ENCODE data around the gene PRM2.
A peak's percentile ranks its signal among the peaks of the same experiment; 100 is the strongest.

The PRM2 gene

DNA sequence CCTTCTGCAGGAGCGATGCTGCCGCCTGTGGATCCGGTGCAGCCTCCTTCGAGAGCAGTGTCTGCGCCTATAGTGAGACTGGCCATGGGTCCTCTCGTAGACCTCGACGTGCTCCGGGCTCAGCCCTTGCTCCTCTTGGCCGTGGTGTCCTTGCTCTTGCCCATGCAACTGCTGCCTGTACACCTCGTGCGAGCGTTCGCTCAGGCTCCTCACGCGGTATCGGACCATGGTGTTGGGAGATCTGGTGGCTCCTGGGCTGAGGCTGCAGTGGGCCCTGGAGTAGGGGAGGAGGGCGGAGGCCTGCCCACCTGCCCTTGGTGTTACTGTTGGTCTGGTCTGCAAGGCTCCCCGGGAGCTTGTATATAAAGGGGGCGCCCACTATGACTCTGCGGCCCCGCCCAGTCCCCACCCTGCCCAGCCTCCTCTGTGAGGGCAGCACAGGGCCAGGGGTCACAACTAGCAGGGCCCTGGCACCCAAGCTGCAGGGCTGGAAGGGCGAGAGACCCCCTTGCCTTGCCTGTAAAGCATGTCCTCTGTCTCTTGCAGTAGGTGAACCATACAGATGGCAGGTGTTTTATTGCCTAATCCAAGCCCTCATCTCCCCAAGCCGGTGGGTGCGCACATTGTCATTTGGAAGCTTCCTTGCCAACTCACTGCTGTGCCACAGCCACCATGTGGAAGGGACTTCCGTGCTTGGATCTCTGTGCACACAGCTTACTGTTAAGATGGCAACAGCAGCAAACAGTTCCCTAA lies at the start of gene PRM2:
Gene PRM2, minus strand, starts transcription at position 338 of the 753 bp plus-strand sequence. Its CDS starts 110 bp downstream, at position 228.
- DNase-seq, result no peak

DNA sequence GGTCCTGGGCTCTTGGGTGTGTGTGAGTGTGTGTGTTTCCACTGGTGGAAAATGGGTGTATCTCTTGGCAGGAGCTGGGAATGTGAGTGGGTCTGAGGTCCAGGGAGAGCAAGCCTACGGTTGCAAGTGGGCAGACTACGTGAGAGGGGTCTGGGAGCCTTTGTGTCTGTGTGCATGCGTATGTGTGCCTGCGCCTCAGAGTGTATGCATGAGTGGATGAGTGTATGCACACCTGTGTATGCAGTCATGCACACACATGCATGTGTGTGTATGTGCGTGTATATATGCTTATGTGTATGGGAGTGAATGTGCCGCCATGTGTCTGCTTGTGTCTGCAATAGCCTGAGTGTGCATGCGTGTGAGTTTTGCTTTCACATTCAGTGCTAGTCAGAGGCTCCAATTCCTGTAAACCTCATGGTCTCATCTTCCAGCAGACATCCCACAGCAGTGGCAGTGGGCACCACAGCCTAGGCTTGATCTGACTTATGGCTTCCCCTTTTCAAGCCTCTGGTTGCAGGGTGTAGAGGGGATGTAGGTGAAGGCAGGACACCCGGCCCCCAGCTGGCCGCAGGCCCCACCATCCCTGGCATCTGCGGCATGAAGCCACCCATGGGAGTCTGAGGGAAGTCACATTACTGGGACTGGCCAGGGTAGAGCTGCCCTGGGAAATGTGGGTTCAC lies 49.3 kb upstream of the PRM2 start:
- DNase-seq, result no peak

GRCh38 chr16:11323551-11324336 lies 47.5 kb upstream of the PRM2 start:
- DNase-seq, result no peak

GRCh38 chr16:11322823-11323222 lies 46.5 kb upstream of the PRM2 start:
- no peak for DNase-seq

GRCh38 chr16:11321662-11322061 lies 45.4 kb upstream of the PRM2 start:
- no peak for DNase-seq

GRCh38 chr16:11320170-11320569 lies 43.9 kb upstream of the PRM2 start:
- DNase-seq, result peak; percentile 21

DNA sequence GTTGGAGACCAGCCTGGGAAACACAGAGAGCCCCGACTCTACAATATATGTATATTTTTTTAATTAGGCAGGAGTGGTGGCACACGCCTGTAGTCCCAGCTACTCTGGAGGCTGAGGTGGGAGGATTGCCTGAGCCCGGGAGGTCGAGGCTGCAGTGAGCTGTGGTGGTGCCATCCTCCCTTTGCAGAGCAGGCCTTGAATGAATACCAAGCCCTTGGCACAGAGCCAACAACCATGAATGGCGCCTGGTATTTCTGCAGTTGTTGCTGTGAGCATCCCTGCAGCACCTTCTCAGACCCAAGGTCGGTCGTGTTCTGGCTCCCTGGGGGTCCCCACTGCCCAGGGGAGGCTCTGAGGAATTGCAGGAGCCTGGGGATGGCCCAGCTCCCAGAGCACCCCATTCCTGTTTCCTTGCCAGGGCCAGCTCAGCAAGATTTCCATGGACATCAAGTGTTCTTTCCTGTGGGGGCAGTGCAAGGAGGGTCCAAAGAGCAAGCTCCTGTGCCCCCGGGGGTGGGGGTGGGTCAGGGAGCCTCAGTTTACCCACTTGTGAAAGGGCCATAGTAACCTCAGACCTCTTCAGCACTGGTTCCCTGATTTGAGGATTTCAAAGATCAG lies 43.4 kb upstream of the PRM2 start:
- peak; percentile 19 for DNase-seq

GRCh38 chr16:11318817-11319216 lies 42.5 kb upstream of the PRM2 start:
- DNase-seq, result no peak

DNA sequence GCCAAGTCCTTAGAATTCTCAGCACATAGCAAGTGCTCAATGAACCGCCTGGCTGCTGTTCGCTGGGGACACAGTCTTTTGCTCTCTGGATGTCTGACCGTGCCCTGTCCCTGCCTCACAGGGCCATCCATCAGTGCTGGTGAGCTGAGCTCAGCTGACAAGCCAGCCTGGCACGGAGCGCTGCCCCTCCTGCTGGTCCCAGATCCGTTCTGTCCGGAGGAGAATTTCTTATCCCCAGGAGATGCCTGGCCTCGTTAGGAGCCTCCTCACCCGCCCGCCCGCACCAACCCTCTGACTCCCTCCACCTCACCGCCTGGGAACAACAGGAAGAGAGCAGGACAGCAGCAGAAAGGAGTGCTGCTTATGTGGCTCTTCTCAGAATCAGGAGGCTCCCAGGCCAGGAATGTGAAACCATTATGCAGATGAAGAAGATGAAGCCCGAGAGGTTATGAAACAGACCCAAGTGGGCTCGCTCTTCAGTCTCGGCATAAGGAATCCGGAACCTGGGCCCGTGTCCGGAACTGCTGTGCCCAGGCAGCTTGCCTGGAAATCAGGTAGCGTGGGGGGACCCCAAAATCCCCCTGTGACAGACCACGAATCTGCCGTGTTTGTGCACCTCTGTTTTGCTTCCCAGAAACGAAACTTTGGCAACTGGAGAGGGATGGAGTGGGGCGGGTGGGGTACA lies 40.2 kb upstream of the PRM2 start:
- no peak for DNase-seq

- DNase-seq, result no peak
Measured at GRCh38 chr16:11315510-11315909, 39.2 kb upstream of the PRM2 start.

DNA sequence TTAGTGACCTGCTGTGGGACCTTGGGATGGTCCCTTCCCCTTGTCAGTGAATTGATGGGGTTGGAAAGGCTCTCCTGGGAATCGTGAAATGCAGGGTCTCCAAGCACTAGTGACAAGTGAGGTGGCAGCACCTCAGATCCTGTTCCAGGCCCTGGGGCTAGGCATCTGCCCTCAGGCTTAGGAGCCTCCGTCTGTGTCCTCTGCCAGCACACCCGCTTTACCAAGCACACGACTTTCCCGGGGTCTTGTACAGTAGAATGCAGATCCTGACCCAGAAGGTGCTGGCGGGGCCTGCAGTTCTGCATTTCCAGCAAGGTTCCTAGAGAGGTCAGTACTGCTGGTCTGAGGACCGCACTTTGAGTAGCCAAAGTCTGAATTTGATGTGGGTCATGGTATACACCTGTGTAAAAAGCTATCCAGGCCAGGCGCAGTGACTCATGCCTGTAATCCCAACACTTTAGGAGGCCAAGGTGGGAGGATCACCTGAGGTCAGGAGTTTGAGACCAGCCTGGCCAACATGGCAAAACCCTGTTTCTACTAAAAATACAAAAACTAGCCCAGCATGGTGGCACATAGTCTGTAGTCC lies 38.1 kb upstream of the PRM2 start:
- DNase-seq, result no peak

DNA sequence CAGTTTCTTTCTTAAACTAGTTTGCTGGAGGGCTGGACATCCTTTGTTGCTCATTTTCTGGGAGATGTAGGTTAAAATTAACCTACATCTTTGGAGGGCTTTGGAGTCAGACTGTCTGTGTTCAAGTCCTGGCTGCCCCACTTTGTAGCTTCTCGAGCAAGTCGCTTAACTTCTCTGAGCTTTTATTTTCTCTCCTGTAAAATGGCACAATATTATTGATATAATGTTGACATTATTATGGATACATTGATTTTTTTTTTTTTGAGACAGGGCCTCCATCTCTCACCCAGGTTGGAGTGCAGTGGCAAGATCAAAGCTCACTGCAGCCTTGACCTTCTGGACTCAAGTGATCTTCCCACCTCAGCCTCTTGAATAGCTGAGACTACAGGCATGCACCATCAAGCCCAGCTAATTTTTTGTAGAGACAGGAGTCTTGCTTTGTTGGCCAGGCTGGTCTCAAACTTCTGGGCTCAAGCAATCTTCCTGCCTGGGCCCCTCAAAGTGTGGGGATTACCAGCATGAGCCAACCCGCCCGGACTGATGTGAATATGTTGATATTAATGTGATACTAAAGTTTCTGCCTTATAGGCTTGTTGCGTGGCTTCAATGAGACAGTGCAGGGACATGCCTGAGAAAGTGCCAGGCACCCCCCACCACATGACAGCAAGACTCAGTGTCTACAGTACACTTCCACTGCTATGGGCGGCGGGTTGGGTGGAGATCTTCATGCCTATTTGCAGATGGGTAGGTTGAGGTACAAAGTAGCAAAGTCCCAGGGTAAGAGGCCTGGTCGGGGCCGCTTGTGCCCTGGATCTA lies 37.4 kb upstream of the PRM2 start:
- DNase-seq, result no peak

GRCh38 chr16:11312718-11313492 lies 36.6 kb upstream of the PRM2 start:
- no peak for DNase-seq

- no peak for DNase-seq
Measured at GRCh38 chr16:11310997-11311561, 34.8 kb upstream of the PRM2 start.

DNA sequence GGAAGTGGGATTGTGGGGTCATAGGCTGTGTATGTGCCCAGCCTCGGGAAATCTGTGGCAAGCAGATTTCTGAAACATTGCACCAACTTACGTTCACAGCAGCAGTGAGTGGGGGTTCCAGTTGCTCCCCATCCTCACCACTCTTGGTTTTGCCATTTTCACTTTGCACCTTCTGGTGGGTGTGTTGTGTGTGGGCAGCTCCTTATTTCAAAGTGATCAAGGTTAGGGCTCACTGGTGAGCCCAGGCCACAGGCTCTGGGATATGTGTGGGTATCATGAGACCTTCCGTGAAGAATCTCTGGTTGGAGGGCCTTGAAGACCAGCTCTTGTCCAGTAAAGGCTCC lies 34.3 kb upstream of the PRM2 start:
- DNase-seq, result no peak

GRCh38 chr16:11309895-11310633 lies 33.8 kb upstream of the PRM2 start:
- DNase-seq, result no peak

DNA sequence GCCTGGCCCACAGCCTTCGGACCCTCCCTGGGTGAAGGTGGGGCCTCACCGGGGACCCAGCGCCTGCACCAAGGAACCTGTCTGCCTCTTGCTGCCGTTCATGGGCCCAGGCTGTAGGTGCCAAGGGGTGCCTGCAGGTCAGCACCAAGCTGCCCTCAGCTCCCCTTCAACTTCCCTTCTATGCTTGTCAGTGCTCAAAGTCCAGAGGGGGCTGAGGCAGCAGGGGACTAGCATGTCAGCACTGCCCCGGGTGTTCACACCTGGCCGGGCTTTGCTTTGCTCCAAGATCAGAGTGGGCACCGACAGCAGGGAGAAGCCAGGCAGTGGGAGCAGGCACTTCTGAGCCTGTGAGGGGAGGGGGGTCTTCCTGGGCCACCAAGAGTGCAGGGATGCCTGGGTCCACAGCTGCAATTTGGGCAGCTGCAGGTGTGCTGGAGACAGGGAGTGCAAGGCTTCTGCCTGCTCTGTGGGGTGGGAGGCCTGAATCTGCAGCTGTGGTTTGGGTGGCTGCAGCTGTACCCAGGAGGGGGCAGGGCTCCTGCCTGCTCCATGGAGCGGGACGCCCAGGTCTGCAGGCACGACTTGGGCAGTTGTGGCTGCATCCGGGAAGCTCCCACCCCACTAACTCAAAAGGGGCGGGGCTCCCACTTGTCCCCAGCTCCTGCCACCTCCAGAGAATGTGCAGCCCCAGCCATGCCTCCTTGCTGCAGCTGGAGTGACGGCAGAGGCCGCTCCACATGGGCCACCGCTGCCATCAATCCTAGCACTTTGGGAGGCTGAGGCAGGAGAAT lies 32.4 kb upstream of the PRM2 start:
- DNase-seq, result no peak

DNA sequence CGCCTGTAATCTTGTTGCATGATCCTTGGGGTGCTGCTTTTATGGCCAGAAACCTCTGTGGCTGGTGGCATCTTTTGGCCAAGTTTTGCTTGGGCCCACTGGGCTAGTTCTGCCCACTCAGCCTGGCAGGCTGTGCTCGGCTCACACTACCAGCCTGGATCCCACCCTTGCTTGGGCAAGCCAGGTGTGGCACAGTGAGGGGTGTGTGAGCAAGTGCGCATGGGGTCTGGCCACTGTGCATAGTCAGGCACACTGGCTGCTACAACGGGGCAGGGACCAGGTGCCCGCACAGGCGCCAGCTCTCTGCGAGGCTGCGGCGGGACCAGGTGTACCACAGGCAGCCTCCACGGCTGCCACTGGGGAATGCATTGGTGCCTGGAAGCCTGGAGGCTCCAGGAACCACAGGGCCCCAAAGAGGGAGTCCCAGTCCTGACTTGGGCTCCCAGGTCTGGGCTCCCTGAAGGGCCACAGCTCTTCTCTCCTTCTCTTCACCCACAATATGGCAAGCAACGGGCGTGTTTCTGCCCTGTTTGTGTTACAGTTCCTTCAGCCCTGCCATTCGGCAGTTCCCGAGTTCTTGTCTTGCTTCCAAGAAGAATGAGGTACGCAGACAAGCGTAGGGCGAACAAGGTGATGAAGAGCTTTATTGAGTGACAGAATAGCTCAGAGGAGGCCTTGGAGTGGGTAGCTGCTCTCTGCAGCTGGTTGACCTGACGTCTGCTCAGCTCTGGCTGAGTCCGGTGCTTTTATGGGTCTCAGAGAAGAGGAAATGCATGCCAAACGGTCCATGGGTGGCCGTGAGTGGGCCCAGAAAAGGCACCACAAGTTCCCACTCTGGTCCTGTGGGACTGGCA lies 31.6 kb upstream of the PRM2 start:
- DNase-seq, result no peak
